Stimulated activated CD4-positive, alpha-beta T cell treated with anti-CD3 and anti-CD28 coated beads, Interleukin-4, amount 100 ng/mL, for 24 hours (primary cell): ENCODE data around the gene TMEM266.

ENCODE experiments used
- DNase-seq: peaks from one replicate; pipeline ENCODE4 v3.0.0-alpha.2; 2020

TMEM266 gene

GRCh38 chr15:76138436-76138835 lies 78.7 kb downstream of the TMEM266 start:
- DNase-seq: no peak

GRCh38 chr15:76139368-76140073 lies 79.7 kb downstream of the TMEM266 start:
- peak; percentile 83 for DNase-seq

GRCh38 chr15:76140074-76140464 lies 80.3 kb downstream of the TMEM266 start:
- DNase-seq: no peak

GRCh38 chr15:76146812-76147211 lies 87.0 kb downstream of the TMEM266 start:
- DNase-seq: no peak

GRCh38 chr15:76147906-76148570 lies 88.3 kb downstream of the TMEM266 start:
- DNase-seq: peak; percentile 70

GRCh38 chr15:76149291-76149915 lies 89.6 kb downstream of the TMEM266 start:
- no peak for DNase-seq

- no peak for DNase-seq
Observed at GRCh38 chr15:76150513-76150912, 90.7 kb downstream of the TMEM266 start.

GRCh38 chr15:76150971-76151598 lies 91.3 kb downstream of the TMEM266 start:
- peak; percentile 85 for DNase-seq

- no peak for DNase-seq
Observed at GRCh38 chr15:76151599-76151974, 91.8 kb downstream of the TMEM266 start.

- no peak for DNase-seq
Observed at GRCh38 chr15:76152197-76152596, 92.4 kb downstream of the TMEM266 start.

GRCh38 chr15:76153241-76154197 lies 93.7 kb downstream of the TMEM266 start:
- DNase-seq: no peak

- no peak for DNase-seq
Observed at GRCh38 chr15:76155731-76156130, 95.9 kb downstream of the TMEM266 start.

GRCh38 chr15:76158226-76158625 lies 98.4 kb downstream of the TMEM266 start:
- no peak for DNase-seq

- no peak for DNase-seq
Observed at GRCh38 chr15:76158815-76159214, 99.0 kb downstream of the TMEM266 start.

GRCh38 chr15:76159282-76159681 lies 99.5 kb downstream of the TMEM266 start:
- no peak for DNase-seq

GRCh38 chr15:76160426-76161152 lies 100.8 kb downstream of the TMEM266 start:
- no peak for DNase-seq

GRCh38 chr15:76161153-76162035 lies 101.6 kb downstream of the TMEM266 start:
- DNase-seq: no peak

GRCh38 chr15:76162036-76162398 lies 102.2 kb downstream of the TMEM266 start:
- DNase-seq: no peak

GRCh38 chr15:76162784-76163456 lies 103.1 kb downstream of the TMEM266 start:
- no peak for DNase-seq
